Activated T-cell treated with anti-CD3 and anti-CD28 coated beads for 4 hours (primary cell): Measurements from ENCODE around the gene SIRT4.

Experiments
- DNase-seq: peaks from one replicate; pipeline ENCODE4 v3.0.0-alpha.2; 2020

Gene SIRT4

GRCh38 chr12:120278137-120279069 lies 23.7 kb upstream of the SIRT4 start:
- DNase-seq: no peak

GRCh38 chr12:120283318-120283717 lies 18.8 kb upstream of the SIRT4 start:
- DNase-seq: no peak

GRCh38 chr12:120284381-120284780 lies 17.7 kb upstream of the SIRT4 start:
- no peak for DNase-seq

GRCh38 chr12:120286768-120287490 lies 15.2 kb upstream of the SIRT4 start:
- no peak for DNase-seq

GRCh38 chr12:120287491-120287890 lies 14.6 kb upstream of the SIRT4 start:
- DNase-seq: no peak

- DNase-seq: no peak
Measured at GRCh38 chr12:120290609-120291305, 11.4 kb upstream of the SIRT4 start.

GRCh38 chr12:120292411-120292660 lies 9.8 kb upstream of the SIRT4 start:
- peak; percentile 17 for DNase-seq

- peak; percentile 67 for DNase-seq
Measured at GRCh38 chr12:120292661-120293531, 9.2 kb upstream of the SIRT4 start, which contains the start of gene RNU4-1. Gene RNU4-1 (minus strand): TSS chr12:120293237.

GRCh38 chr12:120314220-120314619 lies 12.1 kb downstream of the SIRT4 start:
- no peak for DNase-seq

GRCh38 chr12:120316798-120317223 lies 14.7 kb downstream of the SIRT4 start:
- no peak for DNase-seq

- DNase-seq: peak; percentile 100
Measured at GRCh38 chr12:120317224-120318105, 15.3 kb downstream of the SIRT4 start.

- DNase-seq: no peak
Measured at GRCh38 chr12:120321382-120322202, 19.5 kb downstream of the SIRT4 start.

- DNase-seq: no peak
Measured at GRCh38 chr12:120323772-120324171, 21.7 kb downstream of the SIRT4 start.

GRCh38 chr12:120324841-120325417 lies 22.8 kb downstream of the SIRT4 start:
- DNase-seq: no peak

GRCh38 chr12:120327593-120327992 lies 25.5 kb downstream of the SIRT4 start, which contains the start of gene PLA2G1B:
Gene PLA2G1B (minus strand): TSS chr12:120327779. CDS start chr12:120327753, 26 bp downstream.
- no peak for DNase-seq

- no peak for DNase-seq
Measured at GRCh38 chr12:120328228-120328627, 26.1 kb downstream of the SIRT4 start.

- no peak for DNase-seq
Measured at GRCh38 chr12:120331390-120331789, 29.3 kb downstream of the SIRT4 start.

GRCh38 chr12:120332041-120332440 lies 29.9 kb downstream of the SIRT4 start:
- no peak for DNase-seq

GRCh38 chr12:120332523-120332922 lies 30.4 kb downstream of the SIRT4 start:
- DNase-seq: no peak

GRCh38 chr12:120335447-120335846 lies 33.3 kb downstream of the SIRT4 start:
- DNase-seq: peak; percentile 7
